ENCODE results near the gene WASHC2A.
"Not testable (repeated sequence)": the region's sequence is repeated elsewhere in the genome, so short reads cannot be mapped to it uniquely, and the experiment has no call there.

The WASHC2A gene

GRCh38 chr10:50075139-50075538 lies 7.4 kb downstream of the WASHC2A start:
- not testable (repeated sequence) for DNase-seq

GRCh38 chr10:50075544-50075943 lies 7.8 kb downstream of the WASHC2A start:
- not testable (repeated sequence) for DNase-seq

- DNase-seq = not testable (repeated sequence)
Observed at GRCh38 chr10:50091304-50091703, 23.6 kb downstream of the WASHC2A start.

- DNase-seq = not testable (repeated sequence)
Observed at GRCh38 chr10:50092928-50093327, 25.2 kb downstream of the WASHC2A start.

- DNase-seq = not testable (repeated sequence)
Observed at GRCh38 chr10:50094630-50095029, 26.9 kb downstream of the WASHC2A start.

GRCh38 chr10:50095402-50095801 lies 27.6 kb downstream of the WASHC2A start:
- not testable (repeated sequence) for DNase-seq

GRCh38 chr10:50096722-50097121 lies 29.0 kb downstream of the WASHC2A start:
- not testable (repeated sequence) for DNase-seq

GRCh38 chr10:50098645-50099044 lies 30.9 kb downstream of the WASHC2A start:
- DNase-seq = not testable (repeated sequence)

- not testable (repeated sequence) for DNase-seq
Observed at GRCh38 chr10:50101139-50101582, 33.4 kb downstream of the WASHC2A start.

GRCh38 chr10:50101747-50102146 lies 34.0 kb downstream of the WASHC2A start:
- DNase-seq = not testable (repeated sequence)

- DNase-seq = not testable (repeated sequence)
Observed at GRCh38 chr10:50102267-50102666, 34.5 kb downstream of the WASHC2A start.

- DNase-seq = not testable (repeated sequence)
Observed at GRCh38 chr10:50108999-50109698, 41.4 kb downstream of the WASHC2A start.

GRCh38 chr10:50112419-50113112 lies 44.8 kb downstream of the WASHC2A start:
- DNase-seq = not testable (repeated sequence)

- DNase-seq = not testable (repeated sequence)
Observed at GRCh38 chr10:50126765-50127164, 59.0 kb downstream of the WASHC2A start.

- not testable (repeated sequence) for DNase-seq
Observed at GRCh38 chr10:50127770-50128292, 60.1 kb downstream of the WASHC2A start.

- DNase-seq = not testable (repeated sequence)
Observed at GRCh38 chr10:50131245-50131965, 63.7 kb downstream of the WASHC2A start.

GRCh38 chr10:50132322-50132721 lies 64.6 kb downstream of the WASHC2A start:
- not testable (repeated sequence) for DNase-seq

GRCh38 chr10:50132841-50133240 lies 65.1 kb downstream of the WASHC2A start:
- not testable (repeated sequence) for DNase-seq

GRCh38 chr10:50143512-50144174 lies 75.9 kb downstream of the WASHC2A start:
- DNase-seq = not testable (repeated sequence)

GRCh38 chr10:50145575-50145974 lies 77.8 kb downstream of the WASHC2A start:
- DNase-seq = not testable (repeated sequence)

- no peak for DNase-seq
Observed at GRCh38 chr10:50152792-50153272, 85.1 kb downstream of the WASHC2A start.

- DNase-seq = not testable (repeated sequence)
Observed at GRCh38 chr10:50157868-50158267, 90.1 kb downstream of the WASHC2A start.

Measured in COR-L47 (cell line).